Neuronal stem cell (in vitro differentiated cells): Measurements from ENCODE around the gene SRBD1.

ENCODE experiments used
- DNase-seq: peaks from one replicate; pipeline ENCODE4 v3.0.0-alpha.2; 2013; ENCODE audit warnings: low spot score
- H2AFZ ChIP-seq: one replicate; pipeline ENCODE4 v1.6.1; 2013; ENCODE audit warnings: mild to moderate bottlenecking, low read length, inconsistent platforms
- H2AK5ac ChIP-seq: 2 replicates; pipeline ENCODE4 v1.6.1; 2013; ENCODE audit warnings: low read depth, mild to moderate bottlenecking, inconsistent platforms, low read length, moderate library complexity, mixed read lengths
- H2BK120ac ChIP-seq: 2 replicates; pipeline ENCODE4 v1.6.1; 2013; ENCODE audit warnings: low read depth, mild to moderate bottlenecking, inconsistent platforms, low read length, moderate library complexity, mixed read lengths
- H2BK12ac ChIP-seq: one replicate; pipeline ENCODE4 v1.6.1; 2013; ENCODE audit warnings: low read length, inconsistent platforms
- H2BK15ac ChIP-seq: 2 replicates; pipeline ENCODE4 v1.6.1; 2013; ENCODE audit warnings: mild to moderate bottlenecking, low read length, inconsistent platforms, mixed read lengths
- H2BK5ac ChIP-seq: one replicate; pipeline ENCODE4 v1.6.1; 2013; ENCODE audit warnings: inconsistent platforms, mild to moderate bottlenecking, low read length, moderate library complexity
- H3K14ac ChIP-seq: one replicate; pipeline ENCODE4 v1.6.1; 2013; ENCODE audit warnings: low read length, inconsistent platforms
- H3K18ac ChIP-seq: 2 replicates; pipeline ENCODE4 v1.6.1; 2013; ENCODE audit warnings: low read length, inconsistent platforms
- H3K23ac ChIP-seq: 2 replicates; pipeline ENCODE4 v1.6.1; 2013; ENCODE audit warnings: low read depth, mild to moderate bottlenecking, mixed read lengths, low read length, inconsistent platforms; ENCODE audit not compliant: poor library complexity
- H3K27ac ChIP-seq: replicated peaks from 3 replicates; pipeline ENCODE4 v1.5.1; 2013; ENCODE audit warnings: low read length, inconsistent platforms
- H3K27me3 ChIP-seq, 3 experiments: 2 replicates each; pipeline ENCODE4 v1.6.1; 2013; ENCODE audit warnings: low read length in 3 of 3, mild to moderate bottlenecking in 2 of 3, inconsistent platforms in 1 of 3, low read depth in 1 of 3, mixed read lengths in 1 of 3, moderate library complexity in 1 of 3; ENCODE audit not compliant: control insufficient read depth in 3 of 3, insufficient read depth in 3 of 3
- H3K36me3 ChIP-seq, 2 donors: replicated peaks in 1 of 2; 2 replicates each; pipeline ENCODE4 v1.6.1; 2013; ENCODE audit warnings: low read length in 2 of 2; ENCODE audit not compliant: control insufficient read depth in 2 of 2, insufficient read depth in 2 of 2
- H3K4ac ChIP-seq: 2 replicates; pipeline ENCODE4 v1.6.1; 2013; ENCODE audit warnings: inconsistent platforms, mild to moderate bottlenecking, low read length, moderate library complexity
- H3K4me1 ChIP-seq, 2 donors: 1 replicate in 1 of 2; 2 replicates in 1 of 2; pipeline ENCODE4 v1.6.1; 2013; ENCODE audit warnings: low read length in 2 of 2, low read depth in 1 of 2; ENCODE audit not compliant: control insufficient read depth in 2 of 2, insufficient read depth in 1 of 2
- H3K4me2 ChIP-seq: one replicate; pipeline ENCODE4 v1.6.1; 2013; ENCODE audit warnings: mild to moderate bottlenecking, low read length, inconsistent platforms; ENCODE audit not compliant: insufficient read depth, poor library complexity, severe bottlenecking
- H3K4me3 ChIP-seq, 2 donors: 2 replicates each; pipeline ENCODE4 v1.5.1; 2013; ENCODE audit warnings: low read length in 2 of 2, mild to moderate bottlenecking in 2 of 2, inconsistent platforms in 1 of 2, moderate library complexity in 1 of 2
- H3K79me1 ChIP-seq: one replicate; pipeline ENCODE4 v1.6.1; 2013; ENCODE audit warnings: low read depth, mild to moderate bottlenecking, inconsistent platforms, low read length, moderate library complexity
- H3K9ac ChIP-seq: one replicate; pipeline ENCODE4 v1.6.1; 2013; ENCODE audit warnings: mild to moderate bottlenecking, low read depth, low read length, inconsistent platforms; ENCODE audit not compliant: poor library complexity
- H3K9me3 ChIP-seq, 2 donors: replicated peaks in 1 of 2; 2 replicates each; pipeline versions ENCODE3 to v1.6.1; 2013; ENCODE audit warnings: low read length in 2 of 2, mild to moderate bottlenecking in 2 of 2, inconsistent platforms in 1 of 2, low read depth in 1 of 2, mixed read lengths in 1 of 2, moderate library complexity in 1 of 2; ENCODE audit not compliant: control insufficient read depth in 2 of 2, insufficient read depth in 1 of 2
- H4K8ac ChIP-seq: one replicate; pipeline ENCODE4 v1.6.1; 2013; ENCODE audit warnings: low read depth, mild to moderate bottlenecking, inconsistent platforms, low read length, moderate library complexity
- H4K91ac ChIP-seq: one replicate; pipeline ENCODE4 v1.6.1; 2013; ENCODE audit warnings: low read length, low read depth, mild to moderate bottlenecking, inconsistent platforms; ENCODE audit not compliant: poor library complexity
- WGBS, 2 donors: extraction: QIAGEN DNeasy Blood & Tissue Kit; methylation state at CpG; one replicate each; pipeline ENCODE4 v1.1.7; 2013; ENCODE audit warnings: missing lambda C conversion rate in 2 of 2, mixed read lengths in 1 of 2; ENCODE audit not compliant: insufficient read length in 2 of 2, insufficient replicate concordance in 1 of 2; ENCODE audit errors: extremely low coverage in 2 of 2; 5-methylcytosine and 5-hydroxymethylcytosine counted together

The SRBD1 gene

GRCh38 chr2:45441571-45441970 lies 169.5 kb downstream of the SRBD1 start:
- no peak overlapping the region for H2BK15ac ChIP-seq
- no peak overlapping the region for H2BK12ac ChIP-seq
- no peak overlapping the region for H3K4ac ChIP-seq
- no CpG with 5 or more reads among the region's 3 CpGs for WGBS, 2 donors
- H3K27ac ChIP-seq = no peak overlapping the region
- H4K8ac ChIP-seq = no peak overlapping the region
- H3K4me3 ChIP-seq = no peak overlapping the region
- H3K23ac ChIP-seq = no peak overlapping the region
- peaks cover 0 to 3% of the 10 kb centered on the region in 2 donors for H3K4me1 ChIP-seq
- DNase-seq = no peak
- no peak overlapping the region for H3K9ac ChIP-seq
- H4K91ac ChIP-seq = no peak overlapping the region
- H3K4me2 ChIP-seq = no peak overlapping the region
- peaks cover 3 to 9% of the 10 kb centered on the region in 2 donors for H3K9me3 ChIP-seq
- no peak overlapping the region for H3K14ac ChIP-seq
- no peak overlapping the region for H2BK120ac ChIP-seq
- H2AFZ ChIP-seq = no peak overlapping the region
- H3K27me3 ChIP-seq = no peaks in the 10 kb centered on the region
- H2BK5ac ChIP-seq = no peak overlapping the region
- no peak overlapping the region for H3K18ac ChIP-seq
- no peaks in the 10 kb centered on the region for H3K36me3 ChIP-seq
- H3K79me1 ChIP-seq = no peaks in the 10 kb centered on the region
- no peak overlapping the region for H2AK5ac ChIP-seq

DNA sequence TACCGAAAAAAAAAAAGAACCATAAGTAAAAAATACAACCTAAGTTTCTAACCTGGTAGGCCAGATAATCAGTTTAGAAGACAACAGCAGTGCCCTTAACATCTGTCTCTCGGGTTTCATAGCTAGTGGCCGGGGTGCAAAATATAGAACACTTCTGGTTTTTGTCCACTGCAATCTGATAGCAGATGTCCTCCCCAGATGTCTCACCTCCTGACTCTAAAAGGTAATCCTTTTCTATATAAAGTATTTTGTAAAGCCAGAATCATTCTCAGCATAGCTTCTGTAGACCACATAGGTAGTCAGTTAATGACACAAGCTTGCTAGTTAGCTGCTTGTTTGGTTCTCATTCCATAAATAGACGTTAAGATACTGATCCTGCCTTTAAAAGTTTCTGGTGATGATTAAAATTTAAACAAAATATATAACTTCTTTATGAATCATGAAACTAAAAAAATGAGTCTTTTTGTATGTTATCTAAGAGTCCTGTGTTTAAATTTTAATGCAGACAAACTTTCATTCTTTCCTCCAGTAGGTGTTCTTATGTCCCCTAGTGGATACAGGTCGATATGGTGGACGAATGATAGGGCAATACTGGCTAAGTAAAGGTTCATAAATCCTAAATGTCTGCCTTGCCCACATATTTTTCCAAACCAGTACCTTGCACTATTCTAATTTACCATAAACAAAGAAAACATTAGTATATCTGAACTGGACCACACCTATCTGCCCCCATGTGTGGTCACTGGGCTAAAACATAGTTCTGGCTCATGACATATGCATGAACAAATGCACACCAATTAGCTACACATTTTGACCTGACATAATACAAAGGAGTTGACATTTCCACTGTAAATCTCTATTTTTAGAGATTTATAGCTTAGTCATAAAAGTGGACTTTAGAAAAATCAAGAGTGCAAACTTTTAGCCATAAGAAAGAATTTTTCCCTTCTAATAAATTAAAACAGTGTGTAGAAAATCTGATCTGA lies 171.0 kb downstream of the SRBD1 start:
- H2BK12ac ChIP-seq = no peak overlapping the region
- H2AK5ac ChIP-seq = no peak overlapping the region
- no peak overlapping the region for H3K18ac ChIP-seq
- H3K9me3 ChIP-seq = peaks cover 3 to 10% of the 10 kb centered on the region in 2 donors
- WGBS, 2 donors = no CpG with 5 or more reads among the region's 6 CpGs
- no peak overlapping the region for H2BK5ac ChIP-seq
- no peak overlapping the region for H3K23ac ChIP-seq
- H3K27me3 ChIP-seq = no peaks in the 10 kb centered on the region
- no peak overlapping the region for H2BK15ac ChIP-seq
- H3K27ac ChIP-seq = no peak overlapping the region
- H2AFZ ChIP-seq = no peak overlapping the region
- DNase-seq = no peak
- no peak overlapping the region for H3K14ac ChIP-seq
- H3K9ac ChIP-seq = no peak overlapping the region
- H3K4me3 ChIP-seq = no peak overlapping the region
- no peak overlapping the region for H3K4ac ChIP-seq
- H3K79me1 ChIP-seq = no peaks in the 10 kb centered on the region
- H2BK120ac ChIP-seq = no peak overlapping the region
- H3K4me1 ChIP-seq = peaks cover 0 to 3% of the 10 kb centered on the region in 2 donors
- no peaks in the 10 kb centered on the region for H3K36me3 ChIP-seq
- H4K91ac ChIP-seq = no peak overlapping the region
- H4K8ac ChIP-seq = no peak overlapping the region
- H3K4me2 ChIP-seq = no peak overlapping the region

DNA sequence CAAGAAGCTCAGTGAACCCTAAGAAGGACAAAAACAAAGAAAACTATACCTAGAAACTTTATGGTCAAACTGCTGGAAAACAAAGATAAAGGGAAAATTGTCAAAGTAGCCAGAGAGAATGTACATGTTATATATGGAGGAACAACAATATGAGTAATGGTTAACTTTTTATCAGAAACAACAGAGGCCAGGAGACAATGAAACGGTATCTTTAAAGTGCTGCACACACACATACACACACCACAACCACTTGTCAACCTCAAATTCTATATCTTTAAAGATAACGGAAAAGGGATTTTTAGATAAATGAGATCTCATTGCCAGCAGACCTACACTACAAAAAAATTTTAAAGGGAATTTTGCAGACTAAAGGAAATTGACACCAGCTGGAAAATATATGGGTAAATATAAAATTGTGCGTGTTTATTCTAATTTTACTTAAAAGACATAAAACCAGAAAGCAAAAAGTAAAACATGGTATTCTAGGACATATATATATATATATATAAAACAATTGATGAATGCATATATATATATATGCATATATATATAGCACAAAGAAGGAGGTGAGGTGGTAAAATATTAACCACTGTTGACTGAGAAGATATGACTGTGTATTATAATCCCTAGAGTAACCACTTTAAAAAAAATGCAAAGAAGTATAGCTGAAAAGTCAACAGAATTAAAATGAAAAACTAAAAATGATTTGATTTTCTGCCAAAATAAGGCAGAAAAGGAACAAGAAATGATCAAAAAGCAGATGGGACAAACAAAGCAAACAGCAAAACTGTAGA lies 172.0 kb downstream of the SRBD1 start:
- Histone ChIP-seq H3K4me1 (no peaks in the 10 kb centered on the region), H2BK5ac (no peak overlapping the region), H2BK120ac (no peak overlapping the region), H3K36me3 (no peaks in the 10 kb centered on the region), H3K23ac (no peak overlapping the region), H3K4me3 (no peak overlapping the region), H3K4ac (no peak overlapping the region), H2AFZ (no peak overlapping the region), H4K91ac (no peak overlapping the region), H3K18ac (no peak overlapping the region), H3K4me2 (no peak overlapping the region), H3K27ac (no peak overlapping the region), H4K8ac (no peak overlapping the region), H2BK15ac (no peak overlapping the region), H3K9me3 (peaks cover 3 to 10% of the 10 kb centered on the region in 2 donors), H3K79me1 (no peaks in the 10 kb centered on the region), H3K27me3 (no peaks in the 10 kb centered on the region), H3K14ac (no peak overlapping the region), H2BK12ac (no peak overlapping the region), H2AK5ac (no peak overlapping the region), H3K9ac (no peak overlapping the region)
- WGBS, 2 donors = no CpG with 5 or more reads among the region's 3 CpGs
- DNase-seq = no peak

- H3K27me3 ChIP-seq = no peaks in the 10 kb centered on the region
- no peak overlapping the region for H3K4ac ChIP-seq
- H2AFZ ChIP-seq = no peak overlapping the region
- H3K4me1 ChIP-seq = peaks cover 0 to 2% of the 10 kb centered on the region in 2 donors
- H3K14ac ChIP-seq = no peak overlapping the region
- H3K27ac ChIP-seq = no peak overlapping the region
- H2BK15ac ChIP-seq = no peak overlapping the region
- no peak overlapping the region for H2BK120ac ChIP-seq
- no peak overlapping the region for H3K9ac ChIP-seq
- H2BK5ac ChIP-seq = no peak overlapping the region
- H4K91ac ChIP-seq = no peak overlapping the region
- no peak overlapping the region for H3K23ac ChIP-seq
- no peak overlapping the region for H3K4me2 ChIP-seq
- H2AK5ac ChIP-seq = no peak overlapping the region
- no peak overlapping the region for H2BK12ac ChIP-seq
- H4K8ac ChIP-seq = no peak overlapping the region
- H3K4me3 ChIP-seq = no peak overlapping the region
- no peak overlapping the region for H3K18ac ChIP-seq
- H3K9me3 ChIP-seq = peaks cover 3 to 10% of the 10 kb centered on the region in 2 donors
- no peaks in the 10 kb centered on the region for H3K79me1 ChIP-seq
- no peak for DNase-seq
- no peaks in the 10 kb centered on the region for H3K36me3 ChIP-seq
- no CpG with 5 or more reads among the region's 2 CpGs for WGBS, 2 donors
These were observed 174.6 kb downstream of the SRBD1 start for GRCh38 chr2:45436456-45436855.
